Stimulated activated CD4-positive, alpha-beta T cell treated with anti-CD3 and anti-CD28 coated beads, TNF-alpha, amount 100 ng/mL, for 4 hours (primary cell): ENCODE results near the gene DECR2.
A peak's percentile ranks its signal among the peaks of the same experiment; 100 is the strongest.
"Not testable (repeated sequence)": the region's sequence is repeated elsewhere in the genome, so short reads cannot be mapped to it uniquely, and the experiment has no call there.

Source experiments
- DNase-seq, 3 experiments: peaks; one replicate each; pipeline ENCODE4 v3.0.0-alpha.2; 2020; ENCODE audit warnings: low read depth in 3 of 3

DECR2 gene

DNA sequence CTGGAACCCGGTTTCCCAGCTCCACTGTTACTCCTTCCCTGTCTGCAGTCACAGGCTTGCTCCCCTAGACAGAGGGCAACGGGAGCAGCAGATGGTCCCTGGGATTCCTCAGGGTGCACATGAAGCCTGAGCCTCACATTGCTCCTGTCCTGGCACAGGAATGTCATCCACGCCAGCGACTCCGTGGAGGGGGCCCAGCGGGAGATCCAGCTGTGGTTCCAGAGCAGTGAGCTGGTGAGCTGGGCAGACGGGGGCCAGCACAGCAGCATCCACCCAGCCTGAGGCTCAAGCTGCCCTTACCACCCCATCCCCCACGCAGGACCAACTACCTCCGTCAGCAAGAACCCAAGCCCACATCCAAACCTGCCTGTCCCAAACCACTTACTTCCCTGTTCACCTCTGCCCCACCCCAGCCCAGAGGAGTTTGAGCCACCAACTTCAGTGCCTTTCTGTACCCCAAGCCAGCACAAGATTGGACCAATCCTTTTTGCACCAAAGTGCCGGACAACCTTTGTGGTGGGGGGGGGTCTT is 1.6 kb upstream of the DECR2 start:
- no peak for DNase-seq

DNA sequence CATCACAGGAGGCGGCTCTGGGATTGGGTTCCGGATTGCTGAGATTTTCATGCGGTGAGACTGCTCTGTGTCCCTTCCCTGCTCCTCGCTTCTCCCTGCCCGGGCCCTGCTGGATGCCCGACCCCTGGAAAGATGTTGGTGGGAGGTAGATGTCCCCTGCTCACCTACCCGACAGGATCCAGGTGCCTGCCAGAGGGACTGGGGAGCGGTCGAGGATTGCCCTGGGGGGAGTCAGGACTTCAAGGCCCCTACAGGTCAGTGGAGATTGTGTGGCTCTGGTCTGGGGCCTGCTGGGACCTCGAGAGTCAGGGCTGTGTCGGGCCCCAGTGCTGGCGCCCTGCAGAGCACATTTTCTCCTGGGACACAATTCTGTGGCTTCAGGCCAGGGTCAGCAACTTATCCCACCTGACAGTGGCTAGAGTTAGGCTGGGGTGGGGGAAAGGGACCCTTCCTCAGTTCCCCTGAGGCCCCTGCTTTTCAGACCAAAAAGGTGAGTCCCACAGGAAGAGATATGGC is 3.3 kb downstream of the DECR2 start:
- no peak for DNase-seq

DNA sequence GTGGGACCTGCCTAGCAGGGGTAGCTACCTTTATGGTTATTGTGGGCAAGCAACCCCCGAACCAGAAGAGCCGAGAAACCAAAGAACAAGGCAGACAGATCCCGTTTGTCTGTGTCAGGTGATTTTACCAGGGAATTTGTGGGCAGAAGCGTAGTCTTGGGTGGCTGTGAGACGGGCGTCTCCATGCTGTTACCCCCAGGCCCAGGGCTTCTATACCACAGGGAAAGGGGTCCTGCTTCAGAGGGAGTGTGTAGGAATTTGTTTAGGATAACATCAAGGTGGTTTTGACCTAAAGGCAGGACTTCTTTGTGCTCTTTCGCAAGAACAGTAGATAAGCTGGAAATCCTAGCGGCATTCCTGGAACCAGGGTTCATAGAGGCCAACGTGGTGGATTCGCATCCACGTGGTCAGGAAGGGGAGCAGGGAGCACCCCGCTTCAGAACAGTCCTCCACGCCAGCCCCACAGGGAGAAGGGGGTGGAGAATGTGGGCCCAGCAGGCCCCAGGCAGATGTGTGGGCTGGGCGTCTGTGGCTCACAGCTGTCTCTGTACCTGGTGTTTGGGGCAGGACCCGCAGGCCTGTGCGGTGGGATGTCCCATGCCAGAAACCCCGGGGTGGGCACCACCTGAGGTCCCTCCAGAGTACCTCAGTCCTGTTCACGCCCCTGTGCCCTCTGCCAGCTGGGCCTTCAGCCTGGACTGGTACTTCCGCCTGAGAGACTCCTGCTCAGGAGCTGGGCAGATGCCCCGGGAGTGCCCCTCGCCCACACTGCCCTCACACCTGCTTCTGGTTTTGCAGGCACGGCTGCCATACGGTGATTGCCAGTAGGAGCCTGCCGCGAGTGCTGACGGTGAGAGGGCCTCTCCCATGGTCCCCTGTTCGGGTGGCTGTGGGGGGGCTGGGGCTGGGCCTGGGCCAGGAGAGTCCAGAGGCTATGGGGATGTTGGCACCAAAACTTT is 4.1 kb downstream of the DECR2 start:
- no peak for DNase-seq

GRCh38 chr16:407253-407652 is 5.6 kb downstream of the DECR2 start:
- no peak for DNase-seq

GRCh38 chr16:410516-411178 is 9.0 kb downstream of the DECR2 start:
- DNase-seq, result no peak

- no peak for DNase-seq
These were observed 10.0 kb downstream of the DECR2 start for GRCh38 chr16:411576-412265.

DNA sequence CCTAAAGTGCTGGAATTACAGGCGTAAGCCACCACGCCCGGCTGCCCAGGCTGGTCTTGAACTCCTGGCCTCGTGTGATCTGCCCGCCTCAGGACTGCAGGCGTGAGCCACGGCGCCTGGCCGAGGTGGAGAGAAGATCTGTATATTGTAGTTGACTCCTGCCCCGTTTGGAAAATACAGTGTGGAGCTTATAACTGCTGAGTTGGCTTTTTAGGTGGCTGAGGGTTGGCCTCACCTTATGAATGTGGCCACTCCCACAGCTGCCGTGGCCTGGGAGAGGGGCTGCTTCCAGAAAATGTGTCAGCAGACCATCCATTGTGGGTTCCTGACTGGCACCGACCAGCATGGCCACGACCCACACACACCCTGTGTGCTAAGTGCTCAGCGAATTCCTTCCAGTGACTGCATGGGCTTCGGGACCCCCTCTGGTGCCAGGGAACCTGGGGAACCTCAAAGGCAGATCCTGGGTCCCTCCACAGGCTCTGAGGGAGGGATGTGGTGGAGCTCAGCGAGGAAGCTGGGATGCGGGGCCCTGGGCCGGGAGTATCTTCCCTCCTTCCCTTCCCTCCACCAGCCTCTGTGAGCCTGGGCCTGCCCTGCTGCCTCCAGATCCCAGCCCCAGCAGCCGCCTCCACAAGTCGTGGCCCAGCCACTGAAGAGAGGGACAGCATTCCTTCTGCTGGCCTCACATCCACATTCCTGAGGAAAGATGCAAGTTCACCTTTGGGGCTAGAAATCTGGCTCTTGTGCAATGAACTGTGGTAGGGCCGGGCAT is 12.9 kb downstream of the DECR2 start:
- no peak for DNase-seq

- DNase-seq, result not testable (repeated sequence)
These were observed 13.4 kb downstream of the DECR2 start for GRCh38 chr16:415170-415498.

DNA sequence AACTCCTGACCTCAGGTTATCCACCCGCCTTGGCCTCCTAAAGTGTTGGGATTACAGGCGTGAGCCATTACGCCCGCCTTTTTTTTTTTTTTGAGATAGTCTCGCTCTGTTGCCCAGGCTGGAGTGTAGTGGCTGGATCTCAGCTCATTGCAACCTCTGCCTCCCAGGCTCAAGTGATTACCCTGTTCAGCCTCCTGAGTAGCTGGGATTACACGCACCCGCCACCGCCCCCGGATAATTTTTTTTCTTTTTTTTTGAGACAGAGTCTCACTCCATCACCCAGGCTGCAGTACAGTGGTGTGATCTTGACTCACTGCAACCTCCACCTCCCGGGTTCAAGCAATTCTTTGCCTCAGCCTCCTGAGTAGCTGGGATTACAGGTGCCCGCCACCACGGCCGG is 20.5 kb downstream of the DECR2 start:
- DNase-seq, result not testable (repeated sequence)

DNA sequence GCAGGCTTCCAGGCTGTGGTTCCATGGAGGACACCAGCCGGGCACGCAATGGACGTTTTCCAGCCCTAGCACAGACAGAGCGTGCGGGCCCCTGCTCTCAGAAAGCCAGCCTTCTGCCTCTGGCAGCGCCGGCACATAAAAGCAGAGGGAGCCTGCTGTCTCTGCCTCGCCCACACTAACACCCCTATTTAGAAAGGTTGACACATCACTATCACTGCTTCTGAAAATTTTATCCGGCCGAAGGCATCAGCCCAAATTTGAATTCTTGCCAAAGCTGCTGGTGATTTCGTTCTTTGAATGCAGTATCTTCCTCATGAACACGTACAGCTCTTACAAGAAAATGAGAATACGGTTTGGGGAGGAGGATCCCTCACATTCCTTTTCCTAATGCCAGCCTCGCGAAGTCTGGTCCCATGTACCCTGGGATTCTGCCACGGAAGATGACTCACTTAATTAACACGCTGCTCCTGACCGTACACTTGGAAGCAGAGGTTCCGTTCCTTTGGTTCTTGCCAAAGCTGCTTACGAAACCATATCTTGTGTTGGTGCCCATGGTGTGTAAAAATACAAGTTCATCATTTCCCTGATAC is 22.4 kb downstream of the DECR2 start:
- DNase-seq, result no peak

- no peak for DNase-seq
These were observed 23.0 kb downstream of the DECR2 start for GRCh38 chr16:424623-425081.

- DNase-seq, result peak; percentile 71 to 82 (median 79)
These were observed 23.5 kb downstream of the DECR2 start, which contains the start of gene RAB11FIP3 for GRCh38 chr16:425082-425718. RAB11FIP3 (plus strand) TSS chr16:425649; CDS start chr16:426007, 358 bp downstream.

- DNase-seq, result no peak
These were observed 24.0 kb downstream of the DECR2 start for GRCh38 chr16:425740-426114.

- DNase-seq, result no peak
These were observed 24.6 kb downstream of the DECR2 start for GRCh38 chr16:426115-426905.

DNA sequence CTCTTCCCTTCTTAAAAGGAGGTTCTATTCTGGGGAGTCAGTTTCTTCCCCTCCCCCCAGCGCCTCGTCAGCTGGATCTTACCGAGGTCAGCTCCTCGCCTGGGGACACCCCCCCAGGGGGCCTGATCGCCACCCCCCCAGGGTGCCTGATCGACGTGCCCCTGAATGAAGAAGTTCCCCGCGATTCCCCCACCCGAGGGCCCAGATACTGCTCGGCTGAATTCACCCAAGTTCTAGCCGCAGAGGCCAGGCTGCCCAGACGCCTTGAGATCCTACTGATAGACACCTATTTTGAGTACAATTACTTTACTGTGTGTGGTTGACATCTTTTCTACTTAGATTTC is 25.2 kb downstream of the DECR2 start:
- DNase-seq, result no peak

DNA sequence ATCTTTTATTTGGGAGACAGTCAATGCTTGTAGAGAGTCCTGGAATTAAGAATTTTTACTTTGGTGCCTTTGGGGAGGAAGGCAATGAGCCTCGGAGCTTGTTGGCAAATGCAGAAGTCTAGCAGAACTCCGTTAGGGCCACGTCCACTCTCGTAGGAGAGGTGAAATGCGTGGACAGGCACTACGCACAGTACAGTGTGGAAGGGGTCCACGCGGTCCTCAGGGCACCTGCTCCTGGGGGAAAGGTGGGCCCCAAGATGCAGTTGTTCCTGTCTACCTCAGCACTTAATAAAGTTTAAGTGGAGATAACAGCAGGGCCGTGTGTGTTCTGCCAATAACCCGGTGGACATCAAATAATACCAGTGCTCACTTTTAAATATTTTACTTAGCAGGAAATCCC is 25.6 kb downstream of the DECR2 start:
- no peak for DNase-seq

- no peak for DNase-seq
These were observed 29.2 kb downstream of the DECR2 start for GRCh38 chr16:430904-431303.

- DNase-seq, result no peak
These were observed 38.9 kb downstream of the DECR2 start for GRCh38 chr16:440627-441026.

DNA sequence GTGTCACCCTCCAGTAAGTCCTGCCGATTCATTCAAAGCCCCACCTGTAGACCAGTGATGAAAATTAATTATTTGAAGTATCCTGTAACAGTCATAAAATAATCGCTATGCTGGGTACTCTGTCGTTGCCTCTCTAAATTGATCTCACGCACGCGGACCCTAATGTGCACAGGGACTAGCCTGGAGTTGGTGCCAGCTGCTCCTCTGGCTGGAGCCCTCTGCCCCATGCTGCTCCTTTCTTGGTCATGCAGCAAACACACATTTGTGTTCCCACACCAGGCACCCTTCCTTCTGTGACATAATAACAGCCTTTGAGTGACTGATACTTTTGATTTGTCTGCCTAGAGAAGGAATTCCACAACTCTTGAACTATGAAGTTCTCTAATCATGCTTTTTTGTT is 39.8 kb downstream of the DECR2 start:
- no peak for DNase-seq

DNA sequence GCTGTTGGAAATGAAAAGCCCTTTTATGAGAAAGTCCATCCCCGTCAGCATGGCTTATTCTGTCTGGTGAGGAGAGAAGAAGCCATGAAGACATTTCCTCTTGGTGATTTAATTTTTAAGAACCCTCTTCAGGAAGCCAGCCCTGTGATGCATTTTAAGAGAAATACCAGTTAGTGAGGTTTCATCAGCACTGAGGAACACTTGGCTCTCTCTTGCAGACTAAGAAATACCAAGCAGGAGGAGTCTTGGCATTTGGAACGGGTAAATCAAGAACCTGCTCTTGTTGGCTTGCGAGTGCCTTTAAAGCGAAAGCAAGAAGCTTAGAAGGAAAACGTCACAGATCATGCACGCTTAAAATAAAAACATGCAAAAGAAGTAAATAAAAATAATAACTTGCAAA is 41.3 kb downstream of the DECR2 start:
- DNase-seq, result no peak
